HG02870 (cell line): ENCODE data around the gene EEPD1.
"Not testable (repeated sequence)": the region's sequence is repeated elsewhere in the genome, so short reads cannot be mapped to it uniquely, and the experiment has no call there.

Experiments used
- ATAC-seq: cut with Tn5 transposase; IDR thresholded peaks from one replicate; pipeline ENCODE4 v1.9.1; 2021; ENCODE audit warnings: mild to moderate bottlenecking, moderate library complexity; ENCODE audit not compliant: unreplicated experiment

The EEPD1 gene

DNA sequence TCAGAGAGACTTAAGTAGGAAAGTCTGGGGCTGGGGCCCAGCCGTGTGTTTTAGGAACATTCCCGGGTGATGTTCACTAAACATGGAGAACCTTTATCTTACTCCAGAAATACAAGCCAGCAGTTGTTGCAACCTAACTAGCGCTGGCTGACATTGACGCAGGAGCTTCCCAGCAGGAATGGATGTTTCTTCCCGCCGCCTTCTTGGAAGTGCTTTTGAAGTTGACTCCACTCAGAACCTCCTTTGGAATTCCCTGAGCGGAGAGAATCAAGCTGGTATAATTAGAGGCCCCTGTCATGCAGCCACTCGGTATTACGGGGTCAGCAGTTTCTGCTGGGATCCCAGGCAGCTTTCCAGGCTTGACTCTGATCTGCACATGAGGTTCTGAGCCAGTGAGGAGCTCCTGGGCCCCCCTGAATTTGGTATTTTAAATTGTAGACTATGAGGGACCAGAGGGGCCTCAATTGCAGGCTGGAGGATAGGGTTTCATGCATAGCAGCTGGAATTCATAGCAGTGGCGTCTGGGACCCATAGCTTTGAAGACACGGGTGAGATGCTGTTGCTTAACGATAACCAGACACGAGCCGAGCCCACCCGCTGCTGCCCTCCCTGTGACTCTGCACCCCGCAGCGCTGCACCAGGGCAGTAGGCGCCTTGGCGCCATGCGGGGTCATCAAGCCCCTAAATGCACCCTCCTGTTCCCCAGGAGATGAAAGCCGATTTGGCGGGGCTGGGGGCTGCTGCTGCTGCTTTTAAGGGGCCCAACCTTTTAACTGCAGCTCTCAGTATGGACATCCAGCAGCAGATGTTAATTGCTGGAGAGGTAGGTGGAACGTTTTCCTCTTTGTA, 61.8 kb downstream of the EEPD1 start:
- no peak for ATAC-seq

DNA sequence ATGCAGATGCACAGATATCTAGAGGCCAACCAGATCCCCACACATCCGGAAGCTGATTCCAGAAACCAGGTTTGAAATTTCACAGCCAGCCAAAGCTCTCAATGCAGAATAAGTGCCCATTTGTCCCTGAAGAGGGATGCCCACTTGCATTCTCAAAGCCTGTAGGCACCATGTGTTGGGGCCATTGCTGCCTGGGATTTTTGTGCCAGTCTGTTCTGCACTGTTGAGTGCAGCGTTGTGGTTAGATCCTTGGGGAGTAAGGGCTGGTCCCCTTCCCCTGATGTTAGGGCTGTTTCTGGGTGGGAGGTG, 62.4 kb downstream of the EEPD1 start:
- ATAC-seq = no peak

DNA sequence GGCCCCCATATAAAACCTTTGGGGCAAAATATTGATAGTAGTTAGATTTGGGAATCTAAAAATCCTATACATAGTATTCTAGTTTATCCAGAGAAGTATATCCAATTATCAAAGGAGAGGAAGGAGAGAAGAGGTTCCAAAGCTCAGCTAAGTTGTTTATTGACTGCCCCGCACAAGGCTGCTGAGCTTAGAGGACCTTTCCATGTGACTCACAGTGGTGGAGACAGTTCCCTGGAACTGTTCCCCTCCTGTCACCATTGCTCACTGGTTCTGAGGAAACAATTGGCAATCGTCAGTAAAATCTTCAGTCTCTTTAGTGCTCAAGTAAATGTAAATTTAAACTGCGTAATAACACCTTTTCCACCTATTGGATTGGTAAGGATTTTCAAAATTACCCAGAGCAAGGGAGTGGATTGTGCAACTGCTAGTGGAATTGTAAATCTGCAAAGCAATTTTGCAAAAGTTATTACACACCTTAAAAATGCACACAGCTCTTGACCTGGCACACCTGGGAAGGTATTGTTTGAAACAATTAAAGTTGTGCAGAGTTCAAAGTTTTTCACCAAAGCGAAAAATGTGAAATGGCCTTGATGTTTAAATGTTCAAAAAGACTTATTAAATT, 63.1 kb downstream of the EEPD1 start:
- ATAC-seq = no peak

DNA sequence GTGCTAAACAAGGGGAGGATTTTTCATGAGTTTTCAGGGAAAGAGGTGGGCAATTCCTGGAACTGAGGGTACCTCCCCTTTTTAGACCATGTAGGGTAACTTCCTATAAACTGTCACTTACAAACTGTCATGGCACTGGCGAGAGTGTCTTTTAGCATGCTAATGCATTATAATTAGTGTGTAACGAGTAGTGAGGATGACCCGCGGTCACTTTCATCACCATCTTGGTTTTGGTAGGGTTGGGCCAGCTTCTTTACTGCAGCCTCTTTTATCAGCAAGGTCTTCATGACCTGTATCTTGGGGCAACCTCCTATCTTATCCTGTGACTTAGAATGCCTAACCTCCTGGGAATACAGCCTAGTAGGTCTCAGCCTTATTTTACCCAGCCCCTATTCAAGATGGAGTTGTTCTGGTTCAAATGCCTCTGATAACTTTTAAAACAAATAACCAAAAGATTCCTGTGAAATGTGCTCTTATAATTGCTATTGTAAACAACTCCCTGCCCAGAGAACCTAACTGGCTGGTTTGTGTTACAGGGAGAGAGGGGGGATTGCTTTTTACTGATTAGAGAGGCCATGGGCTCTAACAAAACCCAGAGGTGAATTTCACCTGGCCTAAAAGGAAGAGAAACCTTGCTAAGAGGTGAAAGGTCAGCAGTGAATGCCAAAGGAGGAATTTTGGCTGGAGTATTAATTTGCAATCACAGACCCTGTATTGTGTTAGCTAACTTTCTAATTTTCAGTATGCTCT, 64.3 kb downstream of the EEPD1 start:
- ATAC-seq = no peak

- no peak for ATAC-seq
These were observed 64.9 kb downstream of the EEPD1 start for GRCh38 chr7:36217961-36218284.

GRCh38 chr7:36219429-36219828, 66.4 kb downstream of the EEPD1 start:
- no peak for ATAC-seq

- ATAC-seq = no peak
These were observed 70.8 kb downstream of the EEPD1 start for GRCh38 chr7:36223851-36224250.

DNA sequence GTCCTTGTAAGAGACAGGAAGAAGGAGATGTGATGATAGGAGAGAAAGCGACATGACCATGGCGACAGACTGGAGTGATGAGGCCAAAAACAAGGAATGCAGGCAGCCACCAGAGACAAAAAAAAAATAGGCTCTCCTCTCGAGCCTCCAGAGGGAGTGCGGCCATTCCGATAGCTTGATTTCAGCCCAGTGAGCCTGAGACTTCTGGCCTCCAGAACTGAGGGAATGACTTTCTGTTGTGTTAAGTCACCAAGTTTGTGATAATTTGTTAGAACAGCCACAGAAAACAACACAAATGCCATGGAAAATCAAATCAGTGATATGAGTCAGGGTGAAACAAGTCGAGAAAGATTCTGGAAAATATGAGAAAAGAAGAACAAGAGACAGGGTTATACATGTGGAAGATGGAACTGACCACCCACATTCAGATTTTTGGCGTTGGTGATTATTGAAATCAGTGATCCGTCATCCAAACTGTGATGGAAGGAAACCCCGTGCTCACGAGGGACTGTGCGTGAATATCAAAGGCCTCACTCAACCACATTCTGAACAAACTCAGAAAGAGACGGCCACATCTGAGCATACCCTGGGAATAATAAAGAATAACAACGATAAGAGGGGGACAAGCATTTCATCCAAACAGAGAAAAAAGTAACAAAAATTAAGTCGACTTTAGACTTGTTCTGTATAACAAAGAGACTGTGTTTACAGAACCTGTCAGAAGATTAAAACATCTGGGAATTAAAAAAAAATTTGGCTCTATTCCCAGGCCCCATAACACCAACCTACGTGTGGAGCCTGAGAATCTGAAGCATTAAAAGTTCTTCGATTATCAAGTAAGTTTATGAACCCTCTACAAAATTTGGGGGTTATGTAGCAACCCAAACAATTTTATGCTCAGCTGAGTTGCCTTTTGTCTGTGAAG, 72.1 kb downstream of the EEPD1 start:
- no peak for ATAC-seq

DNA sequence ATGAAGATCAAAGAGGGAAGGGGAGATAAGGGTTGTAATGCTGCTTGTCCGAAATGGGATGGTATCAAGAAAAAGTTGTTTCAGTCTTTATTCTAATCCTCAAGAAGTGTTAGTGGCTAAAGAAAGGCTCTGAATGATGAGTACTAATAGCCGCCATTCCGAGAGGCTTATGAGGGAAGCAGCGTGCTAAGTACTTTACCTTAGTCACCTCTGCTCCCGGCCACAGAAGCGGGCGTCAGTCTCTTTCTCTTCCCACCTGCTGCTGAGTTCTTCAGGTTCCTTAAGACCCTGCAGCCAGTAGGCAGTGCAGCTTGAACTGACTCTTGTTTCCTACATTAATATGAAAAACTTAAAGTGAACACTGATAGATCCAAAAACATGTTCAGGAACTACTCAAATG, 73.1 kb downstream of the EEPD1 start:
- no peak for ATAC-seq

- ATAC-seq = no peak
These were observed 74.2 kb downstream of the EEPD1 start for GRCh38 chr7:36227223-36227622.

- ATAC-seq = no peak
These were observed 75.0 kb downstream of the EEPD1 start for GRCh38 chr7:36228039-36228438.

DNA sequence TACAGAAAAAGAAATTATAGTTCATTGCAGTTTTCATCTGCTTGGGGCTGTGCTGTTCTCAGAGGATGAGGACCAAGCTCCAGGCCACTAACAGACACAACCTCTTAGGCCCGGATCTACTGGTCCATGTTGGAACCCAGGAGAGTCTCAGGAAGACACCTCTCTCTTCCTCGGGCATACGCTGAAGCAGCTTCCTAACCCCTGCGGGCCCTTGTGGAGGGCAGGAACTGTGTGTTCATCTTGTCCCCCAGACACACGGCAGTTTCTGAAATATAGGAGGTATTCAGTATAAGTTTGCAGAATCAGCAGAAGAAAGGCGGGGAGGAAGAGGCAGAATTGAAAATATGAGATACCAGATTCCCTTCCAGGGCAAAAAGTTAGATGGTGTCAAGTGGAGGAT, 78.4 kb downstream of the EEPD1 start:
- no peak for ATAC-seq

- ATAC-seq = no peak
These were observed 79.5 kb downstream of the EEPD1 start for GRCh38 chr7:36232555-36232954.

GRCh38 chr7:36232971-36233550, 80.0 kb downstream of the EEPD1 start:
- ATAC-seq = no peak

DNA sequence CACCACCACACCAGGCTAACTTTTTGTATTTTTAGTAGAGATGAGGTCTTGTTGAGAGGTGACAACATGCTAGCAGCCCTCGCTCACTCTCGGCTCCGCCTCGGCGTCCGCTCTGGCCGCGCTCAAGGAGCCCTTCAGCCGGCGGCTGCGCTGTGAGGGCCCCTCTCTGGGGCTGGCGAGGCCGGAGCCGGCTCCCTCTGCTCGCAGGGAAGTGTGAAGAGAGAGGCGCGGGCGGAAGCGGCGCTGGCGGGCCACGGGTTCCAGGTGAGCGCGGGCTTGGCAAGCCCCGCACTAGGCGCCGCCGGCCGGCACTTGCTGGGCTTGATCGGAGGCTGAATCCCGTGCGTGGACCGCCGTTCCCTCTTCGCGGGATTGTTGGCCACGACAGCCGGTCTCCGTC, 83.0 kb downstream of the EEPD1 start:
- no peak for ATAC-seq

DNA sequence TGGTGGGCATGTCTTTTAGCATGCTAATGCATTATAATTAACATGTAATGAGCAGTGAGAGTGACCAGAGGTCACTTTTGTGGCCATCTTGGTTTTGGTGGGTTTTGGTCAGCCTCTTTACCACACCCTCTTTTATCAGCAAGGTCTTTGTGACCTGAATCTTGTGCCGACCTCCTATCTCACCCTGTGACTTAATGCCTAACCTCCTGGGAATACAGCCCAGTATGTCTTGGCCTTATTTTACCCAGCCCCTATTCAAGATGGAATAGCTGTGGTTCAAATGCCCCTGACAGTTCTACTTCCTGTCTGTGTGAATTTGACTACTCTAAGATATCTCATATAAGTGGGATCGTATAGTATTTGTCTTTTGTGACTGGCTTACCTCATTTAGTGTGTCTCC, 85.1 kb downstream of the EEPD1 start:
- no peak for ATAC-seq

GRCh38 chr7:36243356-36243755, 90.3 kb downstream of the EEPD1 start:
- ATAC-seq = not testable (repeated sequence)

DNA sequence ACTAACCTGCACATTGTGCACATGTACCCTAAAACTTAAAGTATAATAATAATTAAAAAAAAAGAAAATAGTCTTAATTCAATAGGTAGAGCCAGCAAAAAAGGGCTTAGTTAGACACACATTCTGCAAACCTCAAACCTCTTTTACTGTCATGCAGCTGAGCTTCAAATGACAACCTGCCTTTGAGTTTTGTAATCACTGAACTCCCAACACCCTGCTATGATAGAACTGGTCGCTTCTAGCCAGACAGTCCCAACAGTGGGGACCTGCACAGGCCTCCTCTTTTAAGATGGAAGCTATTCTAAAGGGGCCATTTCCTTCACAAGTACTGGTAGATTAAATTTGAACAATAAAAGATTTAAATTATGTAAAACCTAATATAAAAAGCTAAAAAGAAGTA, 90.9 kb downstream of the EEPD1 start:
- ATAC-seq = not testable (repeated sequence)

DNA sequence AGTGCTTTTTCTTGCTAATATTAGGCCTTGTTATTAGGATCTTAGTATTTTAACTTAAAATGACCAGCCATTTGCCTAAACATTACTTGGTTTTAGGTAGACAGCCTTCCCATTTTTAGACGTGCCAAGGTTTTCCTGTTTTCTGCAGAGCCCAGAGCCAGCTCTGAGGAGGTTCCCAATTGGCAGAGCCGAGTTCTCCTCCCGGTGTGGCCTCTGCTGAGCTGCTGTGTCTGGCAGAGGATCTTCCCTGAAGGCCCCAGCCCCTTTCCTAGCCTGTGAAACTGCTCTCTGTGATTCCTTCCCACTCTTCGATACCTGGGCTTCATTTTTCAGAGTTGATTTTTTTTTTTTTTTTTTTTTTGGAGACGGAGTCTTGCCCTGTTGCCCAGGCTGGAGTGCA, 91.4 kb downstream of the EEPD1 start:
- ATAC-seq = no peak

GRCh38 chr7:36245684-36246299, 92.7 kb downstream of the EEPD1 start:
- no peak for ATAC-seq
